IPS-11a (cell line): ENCODE measurements around the gene ARHGEF37.

Source experiments
- H3K4me3 ChIP-seq: one replicate; pipeline ENCODE4 v1.5.1; 2013; ENCODE audit warnings: low read depth, low read length, control low read depth

Gene ARHGEF37

DNA sequence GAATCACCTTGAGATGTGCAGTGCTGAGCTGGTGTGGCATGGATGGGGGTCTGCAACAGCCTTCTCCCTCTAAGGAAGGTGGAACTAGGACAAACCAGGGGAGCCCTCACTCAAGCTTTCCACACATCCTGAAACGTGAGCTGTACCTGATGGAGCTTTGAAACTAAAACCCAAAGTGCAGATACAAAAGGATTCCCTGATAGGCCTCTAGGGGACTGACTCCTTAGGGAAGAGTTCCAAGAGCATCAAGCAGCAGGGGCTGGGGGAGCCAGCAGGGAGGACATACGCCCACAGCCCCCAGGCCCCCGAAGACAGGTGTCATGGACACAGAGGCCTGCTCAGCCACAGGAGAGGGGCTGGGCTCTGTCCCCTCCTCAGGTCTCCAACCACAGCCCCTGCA lies 17.7 kb downstream of the ARHGEF37 start:
- no peak overlapping the region for H3K4me3 ChIP-seq

DNA sequence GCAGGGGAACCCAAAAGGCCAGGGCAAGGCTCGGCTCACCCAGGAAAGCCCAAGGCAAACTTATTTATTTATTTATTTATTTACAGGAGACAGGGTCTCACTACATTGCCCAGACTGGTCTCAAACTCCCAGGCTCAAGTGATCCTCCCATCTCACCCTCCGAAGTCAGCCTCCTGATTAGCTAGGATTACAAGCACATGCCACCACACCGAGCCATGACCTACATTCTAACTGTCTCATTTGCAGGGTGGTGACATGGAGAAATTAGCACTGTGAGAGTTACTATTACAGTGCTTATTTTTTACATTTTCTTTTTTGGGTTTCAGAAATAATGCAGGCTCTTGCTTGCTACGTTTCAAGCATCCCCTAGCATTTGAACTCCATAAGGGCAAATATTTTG lies 18.1 kb downstream of the ARHGEF37 start:
- H3K4me3 ChIP-seq = no peak overlapping the region

DNA sequence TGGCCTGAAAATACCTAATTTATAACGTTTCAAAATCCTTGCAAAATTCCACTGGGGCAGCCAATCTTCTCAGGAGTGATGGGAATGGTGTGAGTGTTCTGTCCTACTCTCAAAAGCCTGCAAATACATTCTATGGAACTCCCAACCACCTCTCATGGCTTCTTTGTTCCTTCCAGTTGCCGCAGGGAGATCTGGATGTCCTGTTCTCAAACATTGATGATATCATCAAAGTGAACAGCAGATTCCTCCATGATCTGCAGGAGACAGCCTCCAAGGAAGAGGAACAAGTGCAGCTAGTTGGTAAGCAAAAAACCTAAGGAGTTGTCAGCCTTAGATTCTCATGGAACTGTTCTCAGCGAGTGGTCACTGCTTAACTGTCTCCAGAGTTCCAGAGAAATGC lies 19.6 kb downstream of the ARHGEF37 start:
- H3K4me3 ChIP-seq = no peak overlapping the region

DNA sequence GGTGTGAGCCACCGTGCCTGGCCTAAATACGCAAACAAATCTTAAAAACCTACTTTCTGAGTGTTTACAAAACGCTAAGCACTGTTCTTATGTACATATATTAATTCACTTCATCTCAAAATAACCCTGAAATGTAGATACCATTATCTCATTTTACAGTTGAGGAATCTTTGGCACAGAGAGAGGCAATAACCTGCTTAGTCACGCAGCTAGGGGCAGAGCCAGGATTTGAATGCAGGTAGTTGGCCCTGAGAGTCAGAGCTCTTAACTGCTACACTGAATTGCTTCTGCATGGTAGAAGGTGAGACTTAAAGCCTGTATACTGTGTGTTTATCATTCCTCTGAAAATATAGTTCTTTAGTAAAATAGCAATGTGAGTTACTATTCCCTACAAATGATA lies 21.9 kb downstream of the ARHGEF37 start:
- no peak overlapping the region for H3K4me3 ChIP-seq

DNA sequence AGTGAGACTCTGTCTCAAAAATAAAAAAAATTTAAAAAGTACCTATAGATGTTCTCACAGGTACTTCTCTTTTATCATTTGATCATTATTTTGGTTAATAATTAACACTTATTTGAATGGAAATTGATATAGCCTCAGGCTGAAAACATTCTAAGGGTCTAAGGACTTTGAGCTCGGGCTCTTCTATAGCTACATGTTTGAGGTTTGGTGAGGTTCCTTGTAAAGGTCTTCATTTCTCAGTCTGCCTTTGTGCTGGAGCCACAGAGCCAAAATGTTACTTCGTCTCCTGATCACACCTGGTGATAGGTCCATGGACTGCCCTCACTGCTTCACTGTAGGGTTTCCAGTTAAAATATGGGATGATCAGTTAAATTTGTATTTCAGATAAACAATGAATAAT lies 22.6 kb downstream of the ARHGEF37 start:
- no peak overlapping the region for H3K4me3 ChIP-seq

DNA sequence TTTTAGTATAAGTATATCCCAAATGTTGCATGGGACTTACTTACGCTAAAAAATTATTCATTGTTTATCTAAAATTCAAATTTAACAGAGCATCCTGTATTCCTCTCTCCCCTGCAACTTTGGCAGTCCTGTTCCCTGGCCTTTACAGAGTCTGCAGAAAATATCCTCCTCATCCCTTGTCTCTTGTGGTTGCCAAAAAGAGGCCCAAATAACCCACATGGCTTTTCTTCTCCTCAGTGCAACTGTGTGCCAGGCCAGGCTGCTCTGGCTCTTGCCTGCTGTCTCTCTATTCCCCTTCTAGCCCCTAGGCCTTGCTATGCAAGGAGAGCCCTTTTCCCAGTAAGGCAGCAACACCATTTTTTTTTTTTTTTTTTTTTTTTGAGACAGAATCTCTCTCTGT lies 23.0 kb downstream of the ARHGEF37 start:
- no peak overlapping the region for H3K4me3 ChIP-seq

DNA sequence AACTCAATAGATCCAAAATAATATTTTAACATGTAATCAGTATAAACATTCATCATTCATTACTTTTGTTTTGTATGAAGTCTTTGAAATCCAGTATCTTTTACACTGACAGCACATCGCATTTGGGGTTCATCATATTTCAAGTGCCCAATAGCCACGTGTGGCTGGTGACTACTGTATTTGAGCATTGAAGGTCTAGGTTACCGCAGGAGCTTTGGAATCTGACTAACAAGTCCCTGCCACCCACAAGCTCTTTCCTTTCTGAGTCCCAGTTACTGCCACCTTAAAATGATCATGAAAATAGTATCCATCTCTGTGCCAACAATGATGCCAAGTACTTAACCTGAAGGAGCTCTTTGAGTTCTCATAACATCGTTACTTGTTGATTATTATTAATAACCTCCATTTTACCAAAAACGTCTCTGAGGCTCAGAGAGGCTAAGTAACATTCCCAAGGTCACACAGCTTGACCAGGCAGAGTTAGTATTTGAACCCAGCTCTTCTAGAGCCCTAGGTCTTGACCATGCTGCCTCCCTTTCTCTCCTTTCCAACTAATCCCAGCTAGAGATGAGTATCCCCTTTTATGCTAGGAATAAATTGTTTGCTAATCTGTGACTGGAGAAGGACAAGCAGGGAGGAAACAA lies 24.2 kb downstream of the ARHGEF37 start:
- H3K4me3 ChIP-seq = no peak overlapping the region

DNA sequence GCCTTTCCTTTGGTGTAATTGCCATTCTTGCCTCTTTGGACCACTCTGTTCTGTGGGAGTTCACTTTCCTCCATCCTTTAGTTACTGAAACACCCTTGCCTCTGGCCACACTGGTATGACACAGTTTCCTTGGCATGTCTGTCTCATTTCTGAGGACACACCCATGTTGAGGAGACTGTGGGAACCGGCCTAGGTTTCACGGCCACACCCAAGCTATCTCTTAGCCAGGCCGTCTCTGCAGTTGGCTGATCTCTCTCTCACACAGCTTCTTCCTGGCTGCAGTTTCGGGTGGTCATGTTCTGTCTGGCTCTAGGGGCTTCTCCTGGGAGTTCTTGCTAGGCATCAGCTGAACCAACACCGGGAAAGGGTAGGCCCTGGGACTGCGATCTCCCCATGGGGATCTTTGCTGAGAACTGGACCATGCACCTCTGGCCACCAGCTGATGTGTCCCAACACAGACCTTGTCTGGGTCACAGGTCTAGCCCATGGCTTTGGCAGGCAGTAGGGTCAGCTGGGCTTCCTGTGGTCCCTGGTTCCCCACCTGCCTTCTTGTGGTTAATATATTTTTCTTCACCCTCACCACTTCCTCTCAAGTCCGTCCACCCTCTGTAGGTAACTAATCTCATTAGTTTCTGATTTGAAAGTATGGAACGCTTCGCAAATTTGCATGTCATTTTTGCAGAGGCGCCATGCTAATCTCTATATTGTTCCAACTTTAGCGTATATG lies 24.9 kb downstream of the ARHGEF37 start:
- no peak overlapping the region for H3K4me3 ChIP-seq

DNA sequence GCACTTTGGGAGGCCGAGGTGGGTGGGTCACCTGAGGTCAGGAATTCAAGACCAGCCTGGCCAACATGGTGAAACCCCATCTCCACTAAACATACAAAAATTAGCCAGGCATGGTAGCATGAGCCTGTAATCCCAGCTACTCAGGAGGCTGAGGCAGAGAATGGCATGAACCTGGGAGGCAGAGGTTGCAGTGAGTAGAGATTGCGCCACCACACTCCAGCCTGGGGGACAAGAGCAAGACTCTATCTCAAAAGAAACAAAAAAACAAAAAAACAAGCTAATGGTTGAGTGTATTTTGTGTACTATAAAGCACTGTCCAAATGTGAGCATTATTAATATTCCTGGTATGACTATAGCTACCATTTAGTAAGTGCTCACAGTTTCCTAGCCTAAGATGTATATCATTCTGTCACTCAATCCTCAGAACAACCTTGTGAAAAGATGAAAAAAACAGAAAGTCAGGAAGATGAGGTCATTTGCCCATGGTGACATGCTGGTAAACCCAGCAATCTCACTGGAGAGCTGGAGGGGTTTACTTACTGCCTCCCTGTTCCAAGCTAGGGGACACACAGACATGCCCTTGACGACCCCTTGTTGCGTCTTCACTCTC lies 27.7 kb downstream of the ARHGEF37 start:
- H3K4me3 ChIP-seq = no peak overlapping the region

DNA sequence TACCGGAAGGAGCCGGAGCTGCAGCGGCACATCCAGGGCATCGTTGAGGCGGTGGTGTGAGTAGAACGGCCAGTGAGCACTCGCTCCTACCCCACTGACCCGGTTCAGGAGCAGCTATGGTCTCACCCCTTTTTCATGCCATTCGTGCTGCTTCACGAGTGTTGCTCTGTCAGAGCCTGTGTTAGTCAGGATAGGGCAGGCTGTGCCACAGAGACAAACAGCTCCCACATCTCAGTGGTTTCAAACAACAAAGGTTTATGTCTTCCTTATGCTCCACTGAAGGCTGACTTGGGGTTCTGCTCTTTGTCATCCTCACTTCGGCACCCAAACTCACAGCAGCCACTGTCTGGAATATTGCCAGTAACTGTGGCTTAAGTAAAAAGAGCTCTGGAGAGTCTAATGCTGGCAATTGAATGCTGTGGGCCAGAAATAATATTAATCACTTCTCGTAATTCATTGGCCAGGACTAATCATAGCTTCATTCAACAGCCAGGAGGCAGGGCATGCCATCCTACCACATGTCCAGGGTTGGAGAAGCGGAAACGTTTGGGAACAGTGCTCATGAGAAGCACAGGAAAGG lies 28.4 kb downstream of the ARHGEF37 start:
- no peak overlapping the region for H3K4me3 ChIP-seq

DNA sequence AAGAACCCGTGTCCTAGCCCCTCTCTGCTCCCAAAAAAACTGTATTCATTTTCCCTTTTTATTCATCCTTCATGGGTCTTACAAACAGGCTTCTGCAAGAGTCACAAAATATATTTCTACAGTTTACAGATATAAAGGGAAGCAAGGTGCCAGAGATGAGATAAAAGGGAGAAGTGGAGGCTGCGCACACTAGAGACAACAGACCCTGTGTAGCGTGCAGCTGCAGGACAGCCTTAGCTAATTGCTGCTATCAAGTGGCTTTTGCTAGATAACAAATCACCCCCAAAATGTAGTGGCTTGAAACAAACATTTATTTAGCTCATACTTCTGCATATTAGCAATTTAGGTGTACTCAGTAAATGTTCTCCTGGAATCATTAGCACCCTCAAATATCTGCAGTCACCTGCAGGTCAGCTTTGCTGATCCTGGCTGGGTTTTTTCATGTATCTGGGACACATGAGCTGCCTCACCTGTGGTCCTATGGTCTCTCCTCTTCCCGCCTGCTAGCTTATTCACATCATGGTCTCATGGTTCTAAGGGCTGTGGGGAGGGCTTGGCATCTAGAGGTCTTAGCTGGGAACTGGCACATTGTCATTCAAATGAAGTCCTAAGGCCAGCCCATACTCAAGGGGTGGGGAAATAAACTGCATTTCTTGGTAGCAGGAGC lies 29.4 kb downstream of the ARHGEF37 start:
- H3K4me3 ChIP-seq = no peak overlapping the region

DNA sequence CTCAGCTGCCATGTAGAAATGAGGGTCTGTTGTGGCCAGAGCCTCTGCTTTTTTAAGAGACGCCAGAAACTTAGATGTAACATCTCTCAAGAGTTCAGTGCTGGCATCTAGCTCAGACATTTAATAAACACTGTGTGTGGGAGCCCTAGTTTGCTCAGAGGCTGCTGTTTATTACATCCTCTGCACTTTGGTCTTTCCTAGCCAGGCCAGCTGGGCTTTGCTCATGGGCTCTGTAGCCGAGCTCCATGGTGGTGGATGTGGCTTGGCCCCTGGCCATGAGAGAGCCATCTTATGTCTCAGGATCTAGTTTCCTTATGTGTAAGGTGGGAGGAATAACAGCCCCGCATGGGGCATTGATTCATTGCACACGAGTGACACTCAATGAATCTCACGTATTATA lies 30.0 kb downstream of the ARHGEF37 start:
- no peak overlapping the region for H3K4me3 ChIP-seq

DNA sequence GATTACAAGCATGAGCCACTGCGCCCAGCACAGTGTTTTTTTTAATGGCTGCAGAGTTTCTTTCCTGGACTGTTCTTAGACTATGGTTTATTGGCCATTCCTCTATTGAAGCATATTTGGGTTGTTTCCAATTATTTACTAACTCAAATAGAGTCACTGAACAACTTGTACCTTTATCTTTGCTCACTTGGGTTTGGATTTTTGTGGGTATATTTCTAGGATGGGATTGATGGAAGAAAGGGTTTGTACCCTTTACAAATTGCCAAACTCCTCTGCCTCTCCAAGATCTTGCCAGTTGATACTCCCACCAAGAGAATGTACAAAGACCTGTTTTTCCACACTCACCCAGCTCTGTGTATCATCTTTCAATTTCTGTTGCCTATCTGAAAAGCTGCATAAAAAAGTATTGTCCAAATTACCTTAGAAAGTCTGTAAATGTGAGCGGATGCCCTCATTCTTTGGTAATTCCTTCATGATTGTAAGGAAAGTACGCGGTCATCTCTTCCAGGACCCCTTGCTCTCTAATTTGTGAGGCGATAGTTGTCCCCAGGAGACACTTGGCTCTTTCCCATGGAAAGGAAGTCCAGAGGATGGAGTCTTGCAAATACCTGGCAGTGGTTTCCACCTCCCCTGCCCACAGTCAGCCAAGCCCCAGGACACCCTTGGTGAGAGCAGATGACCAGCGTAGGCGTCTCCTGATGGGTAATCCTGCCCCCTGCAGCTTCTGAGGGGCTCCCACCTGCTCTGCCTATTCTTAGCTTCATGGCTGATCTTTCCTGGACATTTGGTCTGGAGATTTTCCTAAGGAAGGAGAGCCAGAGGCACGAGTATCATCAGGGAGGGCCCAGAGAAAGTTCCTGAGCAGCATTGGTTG lies 33.0 kb downstream of the ARHGEF37 start:
- no peak overlapping the region for H3K4me3 ChIP-seq

DNA sequence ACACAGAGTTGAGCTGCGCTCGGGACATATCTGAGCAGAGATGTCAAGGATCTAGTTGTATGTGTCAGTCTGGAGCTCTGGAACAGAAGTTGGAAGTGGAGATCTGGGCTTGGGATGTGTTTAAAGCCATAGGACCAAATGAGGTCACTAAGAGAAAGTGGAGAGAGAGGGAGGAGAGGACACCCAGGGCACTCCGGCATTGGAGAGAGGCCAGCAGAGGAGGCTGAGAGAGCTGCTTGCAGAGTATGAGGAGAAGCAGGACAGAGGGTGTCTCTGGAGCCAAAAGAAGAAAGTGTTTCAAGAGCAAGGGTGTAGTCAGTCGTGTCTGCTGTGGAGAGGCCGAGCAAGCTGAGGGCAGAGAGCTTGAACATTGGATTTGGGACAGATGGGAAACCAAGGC lies 34.7 kb downstream of the ARHGEF37 start:
- no peak overlapping the region for H3K4me3 ChIP-seq

DNA sequence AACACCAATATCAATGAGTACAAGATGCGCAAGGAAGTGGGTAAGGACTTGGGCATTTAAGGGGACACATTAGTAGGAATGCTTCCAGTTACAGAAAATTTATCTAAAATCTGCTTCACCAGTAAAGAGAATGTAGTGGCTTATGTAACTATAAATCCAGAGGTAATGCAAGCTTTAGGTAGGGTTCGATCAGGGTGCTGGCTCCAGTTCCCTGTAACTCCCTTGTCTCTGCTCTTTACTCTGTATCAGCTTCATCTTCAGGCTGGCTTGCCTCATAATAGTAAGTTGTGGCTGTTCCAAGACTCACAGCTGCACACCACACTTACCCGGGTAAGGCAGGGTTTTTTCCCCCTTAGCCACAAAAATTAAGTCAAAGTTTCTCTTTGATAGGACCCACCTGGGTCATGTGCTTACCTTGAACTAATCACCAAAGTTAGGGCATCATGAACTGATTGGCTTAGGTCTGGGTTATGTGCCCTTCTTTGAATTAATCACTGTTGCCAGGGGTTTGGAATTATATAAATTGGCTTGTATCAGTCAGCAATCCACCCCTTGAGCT lies 35.5 kb downstream of the ARHGEF37 start:
- H3K4me3 ChIP-seq = no peak overlapping the region

DNA sequence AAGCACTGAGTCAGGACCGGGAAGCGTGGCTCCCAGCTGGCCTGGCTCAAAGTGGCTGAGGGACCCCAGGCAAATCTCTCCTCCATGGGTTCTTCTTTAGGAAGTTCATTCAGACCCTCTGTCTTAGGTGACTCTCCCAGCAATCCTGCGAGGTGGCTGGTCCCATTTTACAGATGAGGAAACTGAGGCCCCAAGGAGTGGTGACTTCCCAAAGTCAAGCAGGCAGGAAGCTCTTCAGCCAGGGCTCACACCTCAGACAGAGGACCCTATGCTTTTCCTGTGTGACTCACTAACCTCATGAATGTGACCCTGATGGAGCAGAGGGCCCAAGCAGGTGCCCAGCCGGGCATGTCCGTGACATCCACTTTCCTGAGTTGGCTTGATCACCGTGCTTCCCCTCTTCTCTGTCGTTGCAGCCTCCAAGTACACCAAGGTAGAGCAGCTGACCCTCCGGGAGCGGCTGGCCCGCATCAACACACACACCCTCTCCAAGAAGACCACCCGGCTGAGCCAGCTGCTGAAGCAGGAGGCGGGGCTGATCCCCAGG lies 36.5 kb downstream of the ARHGEF37 start:
- no peak overlapping the region for H3K4me3 ChIP-seq

DNA sequence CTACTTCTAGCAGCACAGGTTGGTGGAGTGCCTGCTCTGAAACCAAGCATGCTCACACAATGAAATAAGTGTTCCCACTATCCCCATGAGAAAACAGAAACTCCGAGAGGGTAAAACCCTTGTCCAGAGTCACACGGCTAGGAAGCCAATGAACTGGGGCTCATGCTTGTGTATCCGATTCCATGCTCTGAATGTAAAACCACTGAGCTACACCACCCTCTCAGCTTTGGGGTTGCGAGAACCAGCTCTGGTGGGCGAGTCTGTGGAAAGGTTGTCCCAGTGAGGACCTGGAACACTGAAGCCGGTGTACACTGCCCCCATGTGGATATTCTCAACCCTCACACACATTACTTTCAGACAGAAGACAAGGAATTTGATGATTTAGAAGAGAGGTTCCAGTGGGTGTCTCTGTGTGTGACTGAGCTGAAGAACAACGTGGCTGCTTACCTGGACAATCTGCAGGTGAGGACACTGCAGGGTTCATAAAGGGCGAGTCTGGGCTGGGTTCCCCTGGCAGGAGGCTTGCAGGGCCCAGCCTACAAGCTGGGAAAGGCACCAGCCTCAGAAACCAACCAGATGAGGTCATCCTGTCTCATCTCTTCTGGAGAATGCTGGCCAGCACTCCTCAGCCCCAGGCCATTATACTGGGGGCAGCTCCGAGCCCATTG lies 37.4 kb downstream of the ARHGEF37 start:
- no peak overlapping the region for H3K4me3 ChIP-seq

DNA sequence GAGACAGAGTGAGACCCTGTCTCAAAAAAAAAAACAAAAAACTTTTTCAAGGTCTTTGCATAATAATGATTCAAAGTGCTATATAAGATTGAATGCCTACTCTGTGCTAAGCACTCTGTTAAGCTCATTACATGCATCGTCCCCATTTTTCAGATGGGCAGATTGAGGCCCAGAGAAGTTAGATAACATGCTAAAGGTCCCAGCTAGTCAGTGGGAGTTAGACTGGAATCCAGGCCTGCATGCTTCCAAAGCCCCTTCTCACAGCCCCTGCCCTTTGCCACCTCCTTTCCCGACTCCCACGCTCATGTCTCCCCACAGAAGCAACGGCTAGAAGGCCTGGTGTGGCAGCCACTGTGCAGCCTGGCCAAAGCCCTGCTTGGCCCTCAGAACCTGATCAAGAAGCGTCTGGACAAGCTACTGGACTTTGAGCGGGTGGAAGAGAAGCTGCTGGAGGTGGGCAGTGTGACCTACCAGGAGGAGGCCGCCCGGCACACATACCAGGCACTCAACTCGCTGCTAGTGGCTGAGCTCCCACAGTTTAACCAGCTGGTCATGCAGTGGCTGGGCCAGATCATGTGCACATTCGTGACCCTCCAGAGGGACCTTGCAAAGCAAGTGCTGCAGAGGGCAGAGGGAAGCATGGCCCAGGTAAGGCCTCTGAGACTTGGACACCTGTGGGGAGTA lies 40.3 kb downstream of the ARHGEF37 start:
- H3K4me3 ChIP-seq = no peak overlapping the region

DNA sequence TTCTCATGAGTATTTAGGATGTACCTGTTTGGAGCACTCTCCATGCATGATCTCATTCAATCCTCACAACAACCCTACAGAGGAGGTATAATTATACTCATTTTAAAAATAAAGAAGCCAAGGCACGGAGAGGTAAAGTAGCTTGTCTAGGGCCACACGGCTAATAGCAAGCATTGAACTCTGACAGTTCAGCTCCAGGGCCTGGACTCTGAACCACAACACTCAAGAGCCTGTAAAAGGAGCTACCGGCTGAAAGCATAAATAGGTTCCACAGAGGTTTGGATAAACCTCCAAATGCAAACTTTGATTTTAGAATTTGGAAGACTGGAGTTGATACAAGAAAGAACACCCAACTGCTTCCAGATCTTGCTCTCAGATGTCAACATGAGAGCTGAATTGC lies 41.2 kb downstream of the ARHGEF37 start:
- H3K4me3 ChIP-seq = no peak overlapping the region
